Lower lobe of right lung (tissue), 2 donors: ENCODE measurements around the gene ZNF747. TPM values are rescaled to one million over a fixed set of nuclear protein-coding genes. Genes with fewer than 3 reads are reported as not detected.
"Not testable (repeated sequence)": the region's sequence is repeated elsewhere in the genome, so short reads cannot be mapped to it uniquely, and the experiment has no call there.

ENCODE experiments used
- ATAC-seq, 2 donors: fragments of 200-7000 bp; cut with Tn5 transposase; one replicate each; pipeline ENCODE4 v1.9.1; 2020 to 2022; ENCODE audit warnings: mild to moderate bottlenecking in 2 of 2, moderate library complexity in 2 of 2
- DNase-seq: peaks from one replicate; pipeline ENCODE4 v3.0.0-alpha.2; 2020
- H3K27ac ChIP-seq: fragments of 200-600 bp; one replicate; pipeline ENCODE4 v1.8.0; 2022
- H3K27me3 ChIP-seq: fragments of 200-600 bp; one replicate; pipeline ENCODE4 v1.8.0; 2022; ENCODE audit warnings: low read depth
- H3K36me3 ChIP-seq: fragments of 200-600 bp; one replicate; pipeline ENCODE4 v1.8.0; 2022; ENCODE audit warnings: mild to moderate bottlenecking
- H3K4me1 ChIP-seq: fragments of 200-600 bp; one replicate; pipeline ENCODE4 v1.8.0; 2022
- H3K4me3 ChIP-seq: fragments of 200-600 bp; one replicate; pipeline ENCODE4 v1.8.0; 2022; ENCODE audit warnings: mild to moderate bottlenecking
- H3K9me3 ChIP-seq: fragments of 200-600 bp; one replicate; pipeline ENCODE4 v1.8.0; 2022
- CTCF ChIP-seq: fragments of 200-600 bp; IDR thresholded peaks from one replicate; pipeline ENCODE4 v1.8.0; 2022; ENCODE audit warnings: antibody characterized with exemption, mild to moderate bottlenecking
- intact Hi-C: fragments of 100-400 bp; cut with DNase I; formaldehyde crosslinking; loops from one replicate; pipeline ENCODE4 v1.11.0; 2022
- total RNA-seq: library from RNA; stranded (reverse); fragmentation: NEBNext Ultra II Directional; extraction: Animal tissue kit (Norgen Biotek cat#: 25700); gene quantifications from one replicate; pipeline ENCODE4 v1.2.1, GENCODE V29; 2021
- donor health status: DM: no; HTN: yes; CAD: no; lungs with severe emphysema.

ZNF747 gene
- total RNA-seq, 1 donor from 2014 or later, result 9.3 TPM

DNA sequence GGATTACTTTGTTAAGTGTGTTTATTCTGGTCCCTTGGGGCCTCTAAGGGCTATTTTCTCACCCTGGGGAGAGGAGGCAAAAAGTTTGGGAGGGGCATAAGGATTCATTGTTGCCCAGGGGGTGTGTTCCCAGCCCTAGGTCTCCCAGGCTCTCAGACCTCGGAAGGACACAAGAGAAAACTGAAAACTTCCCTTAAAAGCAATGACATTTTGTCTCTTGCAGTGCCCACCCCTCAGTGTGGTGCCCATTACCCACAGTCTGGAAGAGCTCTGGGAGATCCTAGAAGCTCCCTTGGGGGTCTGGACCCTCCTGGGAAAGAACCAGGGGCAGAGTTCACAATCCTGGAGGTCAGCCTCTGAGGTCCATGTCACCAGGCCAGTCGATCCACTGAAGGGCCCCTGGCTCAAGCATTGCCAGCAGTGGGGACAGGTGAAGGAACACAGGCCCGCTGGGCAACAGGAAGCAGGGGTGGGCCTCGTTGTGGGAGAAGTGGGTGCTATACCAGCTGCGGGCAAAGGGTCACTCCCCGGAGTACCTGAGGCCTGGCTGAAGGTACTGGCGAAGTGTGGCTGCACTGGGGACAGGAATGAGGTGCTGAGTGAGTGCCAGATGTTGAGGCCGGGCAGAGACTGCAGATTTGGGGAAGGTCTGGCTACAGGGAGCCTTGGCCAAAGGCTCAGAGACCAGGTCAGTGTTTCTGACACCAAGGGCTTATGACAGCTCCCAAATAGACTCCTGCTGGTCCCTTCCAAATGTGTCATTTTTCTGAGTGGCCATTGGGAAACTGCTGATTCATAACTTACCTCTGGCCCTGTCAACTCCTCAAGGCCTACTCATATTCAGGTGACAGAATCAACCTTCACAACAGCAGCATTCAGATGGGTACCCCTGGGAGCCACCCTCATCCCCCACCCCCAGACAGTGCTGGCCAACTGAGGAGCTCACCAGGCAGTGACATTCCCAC, 4.6 kb upstream of the ZNF747 start:
- intact Hi-C loops, result no loop called here
- no peak for DNase-seq
- no peak overlapping the region for H3K4me3 ChIP-seq
- no peaks in the 10 kb centered on the region for H3K9me3 ChIP-seq
- H3K27ac ChIP-seq, result no peak overlapping the region
- ATAC-seq, result no peak
- H3K4me1 ChIP-seq, result peaks cover 13% of the 10 kb centered on the region
- H3K36me3 ChIP-seq, result no peaks in the 10 kb centered on the region
- no peak for TF ChIP-seq CTCF
- H3K27me3 ChIP-seq, result no peaks in the 10 kb centered on the region

DNA sequence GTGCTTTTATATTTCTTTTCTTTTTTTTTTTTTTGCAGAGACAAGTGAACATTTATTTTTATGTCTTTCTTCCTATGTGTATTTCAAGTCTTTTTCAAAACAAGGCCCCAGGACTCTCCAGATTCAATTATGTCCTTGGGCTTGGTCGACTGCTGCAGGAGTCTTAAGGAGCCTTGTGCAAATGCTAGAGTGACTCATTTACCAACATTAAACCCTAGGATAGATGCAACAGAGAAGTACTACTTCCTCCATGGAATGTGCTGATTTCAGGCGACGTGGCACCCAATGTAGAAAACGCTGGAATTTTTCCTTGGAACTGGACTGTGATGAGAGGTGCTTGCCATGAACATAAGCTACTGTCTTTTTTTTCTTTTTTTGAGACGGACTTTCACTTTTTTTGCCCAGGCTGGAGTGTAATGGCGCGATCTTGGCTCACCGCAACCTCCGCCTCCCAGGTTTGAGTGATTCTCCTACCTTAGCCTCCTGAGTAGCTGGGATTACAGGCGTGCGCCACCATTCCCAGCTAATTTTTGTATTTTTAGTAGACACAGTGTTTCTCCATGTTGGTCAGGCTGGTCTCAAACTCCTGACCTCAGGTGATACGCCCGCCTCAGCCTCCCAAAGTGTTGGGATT, 1.9 kb upstream of the ZNF747 start:
- H3K4me1 ChIP-seq, result peaks cover 27% of the 10 kb centered on the region
- peak overlapping the region; percentile 95 for H3K27ac ChIP-seq
- peaks cover 17% of the 10 kb centered on the region for H3K36me3 ChIP-seq
- H3K9me3 ChIP-seq, intact Hi-C loops, H3K27me3 ChIP-seq, H3K4me3 ChIP-seq, DNase-seq, ATAC-seq: not testable (repeated sequence)

GRCh38 chr16:30535777-30536190, 1.1 kb upstream of the ZNF747 start:
- peak; percentile 61 for TF ChIP-seq CTCF
- ATAC-seq (peak; percentile 83 to 85), DNase-seq (peak; percentile 80)
- peaks cover 27% of the 10 kb centered on the region for H3K4me1 ChIP-seq
- peaks cover 23% of the 10 kb centered on the region for H3K36me3 ChIP-seq
- H3K4me3 ChIP-seq, result peak overlapping the region; percentile 84
- H3K9me3 ChIP-seq, result no peaks in the 10 kb centered on the region
- no peaks in the 10 kb centered on the region for H3K27me3 ChIP-seq
- H3K27ac ChIP-seq, result peak overlapping the region; percentile 95
- intact Hi-C loops, result no loop called here

GRCh38 chr16:30535106-30535776, 583 bp upstream of the ZNF747 start:
- Histone ChIP-seq H3K27me3 (no peaks in the 10 kb centered on the region), H3K4me3 (peak overlapping the region; percentile 84), H3K4me1 (peaks cover 27% of the 10 kb centered on the region), H3K9me3 (no peaks in the 10 kb centered on the region), H3K36me3 (peaks cover 26% of the 10 kb centered on the region), H3K27ac (peak overlapping the region; percentile 95)
- intact Hi-C loops, result no loop called here
- ATAC-seq (peak; percentile 0 to 12), DNase-seq (no peak)
- no peak for TF ChIP-seq CTCF

- intact Hi-C loops, result no loop called here
- no peak for TF ChIP-seq CTCF
Measured at GRCh38 chr16:30533748-30534367, 800 bp downstream of the ZNF747 start.

More at GRCh38 chr16:30533748-30534367, 800 bp downstream of the ZNF747 start:
- H3K4me1 ChIP-seq, result peaks cover 30% of the 10 kb centered on the region
- DNase-seq (no peak), ATAC-seq (peak; percentile 1 to 13)
- H3K4me3 ChIP-seq, result peak overlapping the region; percentile 84
- no peaks in the 10 kb centered on the region for H3K27me3 ChIP-seq
- H3K27ac ChIP-seq, result peak overlapping the region; percentile 95
- H3K9me3 ChIP-seq, result no peaks in the 10 kb centered on the region
- H3K36me3 ChIP-seq, result peaks cover 26% of the 10 kb centered on the region
